Measurements from ENCODE around the gene SMIM12.
"Not testable (repeated sequence)": the region's sequence is repeated elsewhere in the genome, so short reads cannot be mapped to it uniquely, and the experiment has no call there.

Gene SMIM12

DNA sequence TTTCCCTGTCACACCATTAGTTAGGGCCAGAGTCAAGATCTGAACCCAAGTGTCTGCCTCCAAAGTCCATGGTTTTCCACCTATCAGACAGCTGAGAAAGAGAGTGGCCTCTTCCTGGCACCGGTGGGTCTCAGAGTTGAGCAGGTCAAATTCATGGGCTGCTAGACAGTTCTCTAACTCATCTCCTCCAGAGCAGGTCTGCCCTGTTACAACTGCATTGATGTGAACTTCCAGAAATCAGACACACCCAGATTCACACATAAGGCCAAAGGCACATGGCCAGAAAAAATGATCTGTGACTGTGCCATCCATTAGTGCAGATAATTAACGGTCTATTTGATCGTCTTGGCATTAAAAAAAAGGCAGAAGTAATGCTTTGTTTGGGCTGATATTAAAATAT is 17.5 kb downstream of the SMIM12 start:
- DNase-seq: no peak

DNA sequence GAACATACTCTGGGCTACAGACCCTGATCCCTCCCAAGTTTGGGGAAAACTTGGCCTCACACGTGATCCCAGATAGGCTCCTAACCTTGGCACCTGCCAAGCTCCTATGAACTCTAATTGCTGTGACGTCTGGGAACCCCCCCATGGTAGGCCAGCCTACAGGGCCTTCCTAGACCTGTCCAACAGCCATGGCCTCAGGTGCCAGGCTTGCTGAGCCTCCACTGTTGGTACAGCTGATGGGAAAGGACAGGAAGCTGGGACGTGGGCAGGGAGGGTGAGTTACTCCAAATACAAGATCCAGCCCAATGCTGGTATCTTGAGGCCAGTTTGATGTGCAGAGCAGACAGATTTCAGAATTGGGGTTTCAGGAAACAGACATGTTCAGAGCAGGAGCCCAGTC is 19.1 kb downstream of the SMIM12 start:
- no peak for DNase-seq

DNA sequence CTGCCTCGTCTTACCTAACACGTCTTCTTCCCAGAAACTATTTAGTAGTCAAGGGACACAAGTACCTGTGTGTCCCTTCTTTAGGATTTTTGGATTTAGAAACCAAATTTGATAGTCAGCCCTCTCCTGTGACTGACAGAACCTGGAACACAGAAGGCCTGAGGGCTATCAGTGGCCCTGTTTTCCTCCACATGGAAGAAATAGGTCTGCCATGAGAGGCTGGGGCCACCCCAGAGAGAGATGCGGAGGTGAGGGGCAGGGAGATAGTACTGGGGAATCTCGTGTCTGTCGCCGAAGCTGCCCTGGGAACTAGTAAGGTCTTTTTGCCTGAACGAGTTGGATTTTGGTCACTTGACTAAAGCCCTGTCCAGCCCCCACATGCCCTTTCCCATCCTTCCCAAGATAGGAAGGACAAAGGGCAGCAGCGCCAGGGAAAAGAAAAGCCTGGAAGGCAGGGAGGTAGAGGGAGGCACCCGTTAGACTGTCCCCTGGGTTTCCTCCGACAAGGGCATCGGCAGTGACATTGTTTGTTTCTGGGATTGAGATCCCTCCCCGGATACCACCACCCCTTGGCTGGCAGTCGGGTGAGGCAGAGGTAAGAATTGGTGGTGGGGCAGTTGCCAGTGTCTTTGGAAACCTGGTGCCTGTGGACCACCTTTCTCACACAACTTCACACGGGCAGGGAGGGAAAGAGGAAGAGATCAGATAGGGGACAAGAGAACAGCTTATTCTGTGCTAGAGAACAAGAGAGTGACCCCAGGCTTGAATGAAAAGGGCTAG is 19.8 kb downstream of the SMIM12 start:
- no peak for DNase-seq

DNA sequence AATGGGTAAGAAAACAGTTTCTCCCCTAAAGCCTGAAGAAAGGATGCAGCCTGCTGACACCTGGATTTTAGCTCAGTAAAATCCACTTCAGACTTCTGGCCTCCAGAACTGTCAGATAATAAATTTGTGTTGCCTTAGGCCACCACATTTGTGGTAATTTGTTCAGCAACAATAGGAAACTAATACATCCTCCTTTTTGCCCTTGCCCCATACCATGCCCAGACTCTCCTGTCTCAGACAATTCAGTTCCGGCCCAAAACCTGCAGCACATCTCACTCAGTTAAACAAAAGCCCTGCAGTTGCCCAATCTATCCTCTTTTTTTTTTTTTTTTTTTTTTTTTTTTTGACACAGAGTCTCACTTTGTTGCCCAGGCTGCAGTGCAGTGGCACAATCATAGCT is 25.8 kb downstream of the SMIM12 start:
- no peak for DNase-seq

DNA sequence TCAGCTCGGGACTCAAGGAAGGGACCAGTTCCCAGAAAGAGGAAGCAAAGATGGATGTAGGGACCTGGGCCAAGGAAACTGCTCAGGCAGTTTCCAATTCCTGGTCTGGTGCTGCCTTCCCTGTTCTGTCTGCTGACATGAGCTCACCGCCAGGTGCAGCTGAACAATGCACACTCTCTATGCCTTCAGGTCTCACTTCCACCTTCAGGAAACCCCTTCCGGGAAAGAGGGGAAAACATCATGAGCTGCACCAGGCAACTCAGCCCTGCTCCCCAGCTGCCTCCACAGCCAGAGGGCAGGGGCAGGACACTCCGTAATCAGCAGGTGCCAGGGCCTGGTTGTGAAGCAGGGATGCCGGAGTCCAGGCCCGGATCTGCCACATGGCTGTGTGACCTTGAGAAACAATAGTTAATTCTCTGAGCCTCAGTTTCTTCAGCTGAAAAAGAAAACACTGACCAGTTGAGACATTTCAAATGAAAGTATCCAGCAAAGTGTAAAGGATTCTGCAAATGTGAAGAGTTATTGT is 27.8 kb downstream of the SMIM12 start:
- no peak for DNase-seq

DNA sequence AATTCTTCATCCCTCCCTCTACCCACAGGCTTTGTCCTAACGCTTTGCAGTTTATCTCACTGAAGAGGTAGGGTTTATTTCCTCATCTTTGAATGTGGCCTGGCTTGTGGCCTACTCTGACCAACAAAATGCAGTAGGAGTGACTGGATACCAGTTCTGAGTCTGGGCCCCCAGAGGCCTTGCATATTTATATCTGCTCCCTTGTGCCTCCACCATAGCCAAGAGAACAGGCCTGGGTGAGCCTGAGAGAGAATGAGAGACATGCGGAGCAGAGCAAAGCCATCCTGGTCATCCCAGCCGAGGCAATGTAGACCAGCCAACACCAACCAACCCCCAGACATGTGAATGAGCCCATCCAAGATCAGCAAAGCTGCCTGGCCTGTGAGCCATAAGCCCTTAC is 30.3 kb downstream of the SMIM12 start:
- no peak for DNase-seq

DNA sequence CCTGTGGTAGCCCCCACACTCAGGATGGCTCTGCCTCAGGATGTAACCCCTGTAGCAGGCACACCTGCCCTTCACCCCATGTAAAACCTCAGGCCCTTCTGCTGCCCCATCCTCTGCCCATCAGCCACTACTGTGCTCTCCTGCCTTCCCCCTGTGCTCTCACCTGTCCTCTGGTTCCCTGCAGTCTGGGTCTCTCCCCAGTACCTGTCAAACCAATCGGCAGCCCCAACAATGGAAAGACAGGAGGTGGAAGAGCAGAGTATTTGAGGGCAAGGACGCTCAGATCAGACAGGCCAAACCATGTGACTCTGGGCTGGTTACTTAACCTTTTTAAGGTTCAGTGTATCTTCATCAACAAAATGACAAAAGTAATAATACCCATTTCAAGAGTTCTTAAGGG is 30.9 kb downstream of the SMIM12 start:
- DNase-seq: no peak

DNA sequence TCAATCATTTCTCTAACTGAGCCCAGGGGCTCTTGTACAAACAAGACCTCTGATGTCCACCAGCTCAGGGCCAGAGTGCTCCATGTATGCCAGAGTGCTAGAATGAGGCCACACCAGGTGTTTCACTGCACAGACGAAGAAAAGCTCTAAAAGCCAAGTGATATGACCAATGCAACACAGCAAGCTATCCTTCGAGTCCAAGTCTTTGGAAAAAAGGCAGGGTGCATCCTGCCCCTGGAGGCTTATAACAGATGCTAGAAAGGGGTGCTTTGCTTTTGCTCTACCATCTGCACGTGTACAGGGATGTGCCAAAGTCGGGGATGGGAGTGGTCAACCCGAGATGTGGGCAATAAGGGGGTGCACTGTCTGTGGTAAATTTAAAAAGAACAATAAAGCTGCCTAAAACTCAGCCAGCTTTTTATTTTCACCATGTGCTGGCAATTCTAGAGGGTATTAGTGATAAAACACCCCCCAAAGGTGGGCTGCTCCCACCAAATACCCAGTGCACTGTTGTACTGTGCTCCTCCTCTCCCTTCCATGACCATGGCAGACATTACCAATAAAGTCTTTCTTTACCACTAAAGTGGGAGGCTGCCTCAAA is 32.1 kb downstream of the SMIM12 start:
- DNase-seq: no peak

DNA sequence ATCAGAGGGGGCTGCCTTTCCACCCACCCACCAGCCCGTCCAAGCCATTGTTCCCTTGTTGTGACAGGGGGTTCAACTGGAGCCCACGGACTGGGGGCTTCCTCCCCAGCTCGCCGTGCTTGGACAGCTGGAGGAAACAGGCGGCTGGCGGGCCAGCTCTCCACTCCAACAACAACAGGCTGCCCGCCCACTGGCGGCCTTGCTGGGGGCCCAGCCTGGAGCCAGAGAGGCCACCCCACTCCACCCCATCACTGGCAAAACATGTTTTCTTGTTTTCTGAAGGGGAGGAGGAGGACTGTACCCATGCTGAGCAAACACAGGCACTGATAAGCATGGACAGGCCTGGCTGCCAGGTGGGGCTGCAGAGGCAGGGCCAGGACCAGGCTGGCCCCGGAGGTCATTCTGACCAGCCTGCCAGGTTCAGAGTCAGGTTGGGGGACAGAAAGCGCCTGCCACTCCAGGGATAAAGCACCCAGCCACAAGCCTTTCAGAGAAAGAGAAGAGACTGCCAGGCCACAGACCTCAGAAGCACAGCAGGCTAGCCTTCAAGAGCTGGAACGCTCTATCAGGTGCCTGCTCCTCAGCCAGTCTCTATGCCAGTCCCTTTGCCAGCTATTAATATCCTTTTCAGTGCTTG is 34.0 kb downstream of the SMIM12 start:
- DNase-seq: no peak

DNA sequence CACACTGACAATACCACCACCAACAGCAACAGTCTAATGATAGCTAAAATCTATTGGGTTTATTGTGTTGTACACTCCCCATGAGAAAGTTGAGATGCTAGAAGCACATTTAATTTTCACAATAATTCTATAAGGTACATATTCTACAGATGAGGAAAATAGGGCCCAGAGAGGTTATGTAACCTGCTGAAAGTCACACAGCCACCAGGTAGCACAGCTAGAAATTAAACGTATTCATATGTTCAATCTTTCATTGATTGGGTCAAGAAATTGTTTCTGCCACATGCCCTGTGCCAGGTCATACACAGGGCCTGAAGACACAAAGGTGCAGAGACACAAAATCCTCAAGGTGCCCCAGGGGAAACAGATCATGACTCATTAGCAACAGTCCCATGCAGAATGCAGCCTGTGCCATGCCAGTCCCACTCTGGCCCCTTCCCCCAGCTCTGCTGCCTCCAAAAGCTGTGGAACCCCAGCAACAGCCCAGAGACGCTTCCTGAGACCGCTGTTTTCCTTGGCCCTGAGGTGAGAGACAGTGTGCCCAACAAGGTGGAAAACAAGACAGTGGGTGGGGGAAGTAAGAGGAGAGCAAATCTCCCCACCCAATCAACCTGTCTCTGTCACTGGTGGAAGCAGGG is 34.6 kb downstream of the SMIM12 start:
- DNase-seq: no peak

DNA sequence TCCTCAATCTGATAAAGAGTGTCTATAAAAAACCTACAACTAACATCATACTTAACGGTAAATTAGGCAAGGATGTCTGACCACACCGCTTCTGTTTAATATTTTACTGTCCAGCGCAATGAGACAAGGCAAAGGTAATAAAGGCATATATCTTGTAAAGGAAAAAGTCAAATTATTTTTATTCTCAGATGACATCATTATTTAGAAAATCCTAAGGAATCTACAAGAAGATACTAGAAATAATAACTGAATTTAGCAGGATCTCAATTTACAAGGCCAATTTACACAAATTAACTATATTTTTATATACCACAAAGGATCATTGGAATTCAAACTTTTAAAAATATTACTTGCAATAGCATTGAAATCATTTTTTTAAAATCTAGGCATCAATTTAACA is 37.3 kb downstream of the SMIM12 start:
- DNase-seq: no peak

DNA sequence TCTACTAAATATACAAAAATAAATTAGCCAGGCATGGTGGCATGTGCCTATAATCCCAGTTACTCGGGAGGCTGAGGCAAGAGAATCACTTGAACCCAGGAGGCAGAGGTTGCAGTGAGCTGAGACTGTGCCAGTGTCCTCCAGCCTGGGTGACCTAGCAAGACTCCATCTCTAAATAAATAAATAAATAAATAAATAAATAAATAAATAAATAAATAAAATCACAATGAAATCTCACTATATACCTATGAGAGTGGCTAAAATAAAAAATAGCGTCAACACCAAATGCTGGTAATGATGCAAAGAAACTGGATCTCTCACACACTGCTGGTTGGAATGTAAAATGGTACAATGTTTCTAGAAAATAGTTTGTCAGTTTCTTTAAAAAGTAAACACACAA is 40.7 kb downstream of the SMIM12 start:
- not testable (repeated sequence) for DNase-seq

DNA sequence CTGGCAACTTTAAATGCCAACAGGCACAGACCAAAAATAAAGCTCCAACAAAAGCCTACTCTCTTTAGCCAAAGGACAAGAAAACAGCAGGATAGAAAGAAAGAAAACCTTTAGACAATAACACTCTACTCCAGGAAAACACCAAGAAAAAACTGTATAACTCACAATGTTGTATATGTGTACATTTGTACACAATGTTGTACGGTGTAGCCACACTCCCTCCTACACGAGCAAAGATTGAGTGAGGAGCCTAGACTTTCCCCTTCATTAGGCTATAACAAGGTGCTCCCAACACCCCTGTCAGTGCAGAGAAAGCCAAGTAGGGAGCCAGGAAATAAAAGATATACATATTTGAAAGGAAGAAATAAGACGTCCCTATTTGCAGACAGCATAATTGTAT is 42.8 kb downstream of the SMIM12 start:
- no peak for DNase-seq

DNA sequence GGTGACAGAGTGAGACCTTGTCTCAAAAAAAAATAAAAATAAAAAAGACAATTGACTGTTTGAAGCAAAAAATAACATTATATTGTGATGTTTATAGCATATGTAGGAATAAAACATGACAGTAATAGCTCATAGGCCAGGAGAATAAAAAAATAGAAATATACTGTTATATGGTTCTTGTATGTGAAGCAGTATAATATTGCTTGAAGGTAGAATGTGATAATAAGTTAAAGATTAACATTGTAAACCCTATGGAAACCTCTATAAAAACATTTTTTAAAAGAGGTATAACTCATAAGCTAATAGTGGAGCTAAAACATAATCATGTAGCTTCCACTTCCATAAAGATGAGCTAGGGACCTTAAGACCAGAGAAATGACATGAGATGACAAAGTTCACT is 43.2 kb downstream of the SMIM12 start:
- no peak for DNase-seq

DNA sequence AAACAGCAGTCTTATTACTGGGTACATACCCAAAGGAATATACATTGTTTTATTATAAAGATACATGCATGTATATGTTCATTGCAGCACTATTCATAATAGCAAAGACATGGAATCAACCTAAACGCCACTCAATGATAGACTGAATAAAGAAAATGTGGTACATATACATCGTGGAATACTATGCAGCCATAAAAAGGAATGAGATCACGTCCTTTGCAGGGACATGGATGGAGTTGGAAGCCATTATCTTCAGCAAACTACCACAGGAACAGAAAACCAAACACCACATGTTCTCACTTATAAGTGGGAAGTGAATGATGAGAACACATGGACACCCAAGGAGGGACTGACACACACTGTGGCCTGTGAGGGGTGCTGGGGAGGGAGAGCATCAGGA is 48.8 kb downstream of the SMIM12 start:
- DNase-seq: not testable (repeated sequence)

DNA sequence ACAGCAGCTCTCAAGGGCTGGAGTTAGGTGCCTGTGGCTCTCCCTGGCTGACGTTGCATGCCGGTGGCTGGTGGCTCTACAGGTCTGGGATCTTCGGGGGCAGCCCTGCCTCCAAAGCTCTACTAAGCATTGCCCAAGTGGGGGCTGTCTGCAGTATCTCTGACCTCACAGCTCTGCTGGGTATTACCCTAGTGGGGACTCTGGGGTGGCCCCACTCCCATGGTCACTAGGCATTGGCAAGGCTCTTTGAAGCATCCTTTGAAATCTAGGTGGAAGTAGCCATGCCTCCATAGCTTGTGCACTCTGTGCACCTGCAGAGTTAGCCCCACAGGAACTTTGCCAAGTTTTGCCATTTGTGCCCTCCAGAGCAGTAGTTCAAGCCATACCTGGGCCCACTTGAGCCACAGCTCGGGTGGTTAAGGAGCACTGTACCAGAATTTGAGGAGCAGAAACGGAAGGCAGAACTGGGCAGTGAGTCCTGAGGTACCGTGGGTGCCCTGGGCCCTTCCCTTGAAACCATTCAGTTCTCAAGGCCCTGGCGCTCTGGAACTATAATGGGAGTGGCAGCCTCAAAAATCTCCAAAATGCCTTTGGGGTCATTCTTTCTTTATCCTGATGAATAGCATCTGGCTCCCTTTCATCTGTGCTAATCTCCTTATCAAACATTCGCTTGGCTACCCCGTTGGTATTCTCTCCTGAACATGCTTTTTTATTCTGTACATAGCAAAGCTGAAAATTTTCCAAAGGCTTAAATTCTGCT is 51.3 kb downstream of the SMIM12 start:
- no peak for DNase-seq

DNA sequence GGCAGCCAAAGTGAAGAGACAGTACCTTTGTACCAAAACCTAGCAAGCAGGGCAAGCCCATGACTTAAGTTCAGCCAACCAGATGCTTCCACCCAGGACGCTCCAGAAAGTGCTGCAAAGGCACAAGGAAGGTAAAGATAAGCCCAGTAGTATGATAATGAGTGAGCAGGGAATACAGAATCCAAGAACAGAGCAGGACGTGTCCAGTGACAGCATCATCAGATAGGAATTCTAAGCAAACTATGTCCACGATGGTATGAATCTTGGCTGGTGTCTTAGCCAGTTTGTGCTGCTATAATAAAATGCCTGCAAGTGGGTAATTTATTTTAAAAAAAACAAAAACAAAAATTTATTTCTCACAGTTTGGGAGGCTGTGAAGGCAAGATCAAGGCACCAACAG is 53.2 kb downstream of the SMIM12 start:
- no peak for DNase-seq

DNA sequence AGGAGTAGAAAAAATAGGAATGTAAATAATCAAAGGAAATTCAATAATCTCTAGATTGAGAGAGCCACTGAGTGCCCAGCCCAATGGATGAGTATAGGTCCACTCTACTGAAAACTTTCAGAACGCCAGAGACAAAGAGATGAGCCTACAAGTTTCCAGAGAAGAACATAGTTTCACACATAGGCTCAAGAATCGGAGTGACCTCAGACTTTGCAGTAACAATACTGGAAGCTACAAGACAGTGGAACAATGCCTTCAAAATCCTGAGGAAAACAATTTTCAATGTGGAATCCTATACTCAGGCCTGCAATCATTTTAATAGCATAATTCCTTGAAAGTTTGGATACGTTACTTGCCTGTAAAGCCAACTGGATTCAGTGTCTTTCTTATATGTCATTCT is 55.8 kb downstream of the SMIM12 start:
- no peak for DNase-seq
